ENCODE results near the gene NRK.

- TF ChIP-seq EZH2 (IDR thresholded peaks at IDR 0.05; ENCODE audit: borderline replicate concordance, low read depth, low read length, poor library complexity, severe bottlenecking), result no peak
- no peak for TF ChIP-seq CTCF (conservative IDR thresholded peaks at IDR 0.05; ENCODE audit: low read depth, low read length)
These were observed 743 bp upstream of the NRK start for GRCh38 chrX:105821471-105822121.

Measured in A673 (cell line).